Astrocyte (in vitro differentiated cells and primary cell): ENCODE measurements around the gene SOHLH1. TPM values are rescaled to one million over a fixed set of nuclear protein-coding genes. Genes with fewer than 3 reads are reported as not detected.

Experiments used
- DNase-seq: peaks from one replicate; pipeline ENCODE4 v3.0.0-alpha.2; 2010; ENCODE audit warnings: low read depth
- FAIRE-seq: peaks from 2 replicates; lab custom pipeline; 2011; peaks lifted over from hg19 to GRCh38; lab: Jason Lieb, UNC
- H2AFZ ChIP-seq: 2 replicates; pipeline ENCODE4 v1.6.0; 2012; ENCODE audit warnings: low read depth, low read length, inconsistent platforms
- H3K27ac ChIP-seq: 2 replicates; pipeline ENCODE4 v1.5.1; 2011; ENCODE audit warnings: low read depth, low read length, inconsistent platforms
- H3K27me3 ChIP-seq: 2 replicates; pipeline ENCODE4 v1.6.0; 2011; ENCODE audit warnings: low read length, inconsistent platforms; ENCODE audit not compliant: insufficient read depth
- H3K36me3 ChIP-seq: 2 replicates; pipeline ENCODE4 v1.5.1; 2011; ENCODE audit warnings: low read length, inconsistent platforms; ENCODE audit not compliant: insufficient read depth
- H3K4me1 ChIP-seq: 2 replicates; pipeline ENCODE4 v1.5.1; 2011; ENCODE audit warnings: low read length, inconsistent platforms; ENCODE audit not compliant: insufficient read depth
- H3K4me2 ChIP-seq: 2 replicates; pipeline ENCODE4 v1.6.0; 2012; ENCODE audit warnings: low read length, inconsistent platforms
- H3K4me3 ChIP-seq: 2 replicates; pipeline ENCODE4 v1.5.1; 2011; ENCODE audit warnings: low read depth, mild to moderate bottlenecking, low read length, inconsistent platforms; ENCODE audit not compliant: insufficient read depth
- H3K79me2 ChIP-seq: 2 replicates; pipeline ENCODE4 v1.6.0; 2012; ENCODE audit warnings: mild to moderate bottlenecking, low read length, inconsistent platforms; ENCODE audit not compliant: insufficient read depth
- H3K9ac ChIP-seq: 2 replicates; pipeline ENCODE4 v1.6.0; 2012; ENCODE audit warnings: mild to moderate bottlenecking, low read length, inconsistent platforms
- H3K9me3 ChIP-seq: 2 replicates; pipeline ENCODE4 v1.5.1; 2012; ENCODE audit warnings: low read depth, mild to moderate bottlenecking, low read length, inconsistent platforms; ENCODE audit not compliant: insufficient read depth
- H4K20me1 ChIP-seq: 2 replicates; pipeline ENCODE4 v1.6.0; 2012; ENCODE audit warnings: low read length, inconsistent platforms; ENCODE audit not compliant: insufficient read depth
- H3K27ac Mint-ChIP-seq: one replicate; pipeline ENCODE4 v1.8.0; 2021; ENCODE audit warnings: mild to moderate bottlenecking, mixed read lengths; ENCODE audit not compliant: unreplicated experiment
- H3K27me3 Mint-ChIP-seq: one replicate; pipeline ENCODE4 v1.8.0; 2021; ENCODE audit warnings: low read depth, mixed read lengths; ENCODE audit not compliant: unreplicated experiment
- H3K36me3 Mint-ChIP-seq: one replicate; pipeline ENCODE4 v1.8.0; 2021; ENCODE audit warnings: low read depth, mixed read lengths; ENCODE audit not compliant: unreplicated experiment
- H3K4me1 Mint-ChIP-seq: one replicate; pipeline ENCODE4 v1.8.0; 2021; ENCODE audit warnings: low read depth, mixed read lengths; ENCODE audit not compliant: unreplicated experiment
- H3K4me3 Mint-ChIP-seq: one replicate; pipeline ENCODE4 v1.8.0; 2021; ENCODE audit warnings: mild to moderate bottlenecking, moderate library complexity, mixed read lengths; ENCODE audit not compliant: unreplicated experiment
- H3K9me3 Mint-ChIP-seq: one replicate; pipeline ENCODE4 v1.8.0; 2021; ENCODE audit warnings: mild to moderate bottlenecking, mixed read lengths; ENCODE audit not compliant: unreplicated experiment
- CTCF ChIP-seq: IDR thresholded peaks from 2 replicates; pipeline ENCODE4 v1.5.1; 2011; ENCODE audit warnings: low read depth, mild to moderate bottlenecking, inconsistent platforms, low read length, moderate library complexity; ENCODE audit not compliant: insufficient read depth
- EZH2 ChIP-seq: IDR thresholded peaks from 2 replicates; pipeline ENCODE4 v1.6.1; 2012; ENCODE audit warnings: mild to moderate bottlenecking, low read length, inconsistent platforms; ENCODE audit not compliant: insufficient read depth
- total RNA-seq: library from RNA; stranded (reverse); gene quantifications from 2 replicates; pipeline ENCODE4 v1.2.1, GENCODE V29; 2021

SOHLH1 gene
- total RNA-seq, 1 donor from 2014 or later: not detected

DNA sequence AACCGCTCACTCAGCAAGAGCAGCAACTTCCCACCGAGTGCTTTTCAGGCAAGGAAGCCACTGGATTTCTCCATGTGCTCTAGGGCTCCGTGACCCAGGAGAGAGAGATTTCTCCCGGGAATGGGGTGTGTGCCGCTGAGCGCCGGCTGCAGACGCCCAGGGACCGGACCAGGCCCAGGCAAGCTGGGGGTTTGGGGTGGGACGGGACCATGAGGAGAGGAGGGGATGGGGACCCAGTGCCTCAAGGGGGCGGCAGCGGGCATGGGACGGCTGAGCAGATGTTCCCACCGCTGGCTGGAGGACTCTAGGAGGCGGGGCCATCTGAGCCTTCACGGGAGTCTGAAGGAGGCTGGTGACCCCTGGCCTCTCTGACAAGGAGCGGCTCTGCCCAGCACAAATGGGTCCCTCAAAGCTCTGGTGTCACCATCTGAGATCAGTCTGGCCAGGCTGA is 27.7 kb downstream of the SOHLH1 start:
- no peak for TF ChIP-seq CTCF
- TF ChIP-seq EZH2: no peak
- H3K27me3 Mint-ChIP-seq: peaks cover 10% of the 10 kb centered on the region

DNA sequence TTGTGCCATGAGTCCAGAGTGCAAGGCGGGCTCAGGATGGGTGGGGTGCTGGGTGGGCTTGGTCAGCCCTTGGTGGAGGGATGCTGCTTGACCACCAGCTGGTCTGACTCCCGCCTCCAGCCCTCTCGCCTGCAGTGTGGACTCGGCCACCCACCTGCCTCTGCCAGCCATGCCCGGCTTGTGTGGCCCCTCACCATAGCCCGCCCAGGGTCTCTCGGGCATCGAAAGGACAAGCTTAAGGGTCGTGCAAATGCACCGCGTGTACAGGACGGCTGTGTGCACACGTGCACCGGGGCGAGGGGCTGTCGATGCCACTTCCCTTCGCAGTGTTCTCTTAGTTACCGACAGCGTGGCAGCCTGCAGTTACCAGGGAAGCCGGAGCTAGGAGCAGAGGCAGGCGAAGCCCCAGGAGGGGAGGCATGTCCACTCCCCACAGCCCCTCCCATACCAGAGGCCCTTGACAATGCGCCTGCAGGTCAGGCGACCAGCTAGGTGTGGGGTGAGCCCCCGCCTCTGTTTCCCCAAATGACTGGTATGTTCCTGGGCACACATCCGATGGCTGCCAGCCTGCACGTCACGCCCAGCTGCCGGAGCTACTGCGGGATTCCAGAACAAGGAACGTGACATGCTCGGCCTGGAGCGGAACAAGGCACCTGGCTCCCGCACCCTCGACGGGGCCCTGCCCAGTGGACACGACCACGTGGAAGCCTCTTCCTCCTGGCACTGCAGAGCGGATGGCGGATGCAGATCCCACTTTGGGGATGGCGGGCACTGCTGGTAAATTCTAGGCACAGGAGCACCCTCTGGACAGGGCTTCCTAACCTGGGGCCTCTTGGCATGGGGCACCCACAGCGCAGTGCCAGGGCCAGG is 28.3 kb downstream of the SOHLH1 start:
- H2AFZ ChIP-seq: no peak overlapping the region
- FAIRE-seq: no peak

More for the DNA sequence above, 27.7 kb downstream of the SOHLH1 start:
- Mint-ChIP-seq H3K36me3 (peaks cover 4% of the 10 kb centered on the region), H3K27ac (no peak overlapping the region), H3K4me1 (no peaks in the 10 kb centered on the region), H3K9me3 (peaks cover 9% of the 10 kb centered on the region), H3K4me3 (no peak overlapping the region)
- Histone ChIP-seq H3K4me2 (no peak overlapping the region), H3K9ac (no peak overlapping the region), H3K36me3 (no peaks in the 10 kb centered on the region), H3K27ac (no peak overlapping the region), H3K4me1 (no peaks in the 10 kb centered on the region), H2AFZ (no peak overlapping the region), H3K27me3 (no peaks in the 10 kb centered on the region), H3K9me3 (no peaks in the 10 kb centered on the region), H4K20me1 (no peaks in the 10 kb centered on the region), H3K79me2 (no peaks in the 10 kb centered on the region), H3K4me3 (no peak overlapping the region)
- DNase-seq (no peak), FAIRE-seq (no peak)

More for the DNA sequence above, 28.3 kb downstream of the SOHLH1 start:
- H3K4me2 ChIP-seq: no peak overlapping the region
- no peak overlapping the region for H3K4me3 ChIP-seq
- H3K4me1 ChIP-seq: no peaks in the 10 kb centered on the region
- no peaks in the 10 kb centered on the region for H3K79me2 ChIP-seq
- H3K9me3 Mint-ChIP-seq: peaks cover 9% of the 10 kb centered on the region
- H3K9ac ChIP-seq: no peak overlapping the region
- H4K20me1 ChIP-seq: no peaks in the 10 kb centered on the region
- DNase-seq: no peak
- TF ChIP-seq EZH2: no peak
- TF ChIP-seq CTCF: no peak
- H3K27me3 Mint-ChIP-seq: peaks cover 14% of the 10 kb centered on the region
- H3K4me1 Mint-ChIP-seq: no peaks in the 10 kb centered on the region
- H3K36me3 Mint-ChIP-seq: peaks cover 5% of the 10 kb centered on the region
- no peak overlapping the region for H3K27ac Mint-ChIP-seq
- no peak overlapping the region for H3K4me3 Mint-ChIP-seq
- no peak overlapping the region for H3K27ac ChIP-seq
- H3K36me3 ChIP-seq: no peaks in the 10 kb centered on the region
- no peaks in the 10 kb centered on the region for H3K9me3 ChIP-seq
- H3K27me3 ChIP-seq: no peaks in the 10 kb centered on the region
